Activated gamma-delta T cell (primary cell): Measurements from ENCODE around the gene IFIT2.
"Not testable (repeated sequence)": the region's sequence is repeated elsewhere in the genome, so short reads cannot be mapped to it uniquely, and the experiment has no call there.

Source experiments
- DNase-seq: peaks from one replicate; lab custom pipeline; 2025; lab: John Stamatoyannopoulos, UW

The IFIT2 gene

GRCh38 chr10:89279421-89279869 is 22.4 kb upstream of the IFIT2 start:
- no peak for DNase-seq

GRCh38 chr10:89280508-89280907 is 21.3 kb upstream of the IFIT2 start:
- DNase-seq = no peak

- DNase-seq = no peak
Observed at GRCh38 chr10:89281606-89282395, 20.0 kb upstream of the IFIT2 start.

GRCh38 chr10:89283025-89283935 is 18.6 kb upstream of the IFIT2 start:
- no peak for DNase-seq

GRCh38 chr10:89283936-89284475 is 17.8 kb upstream of the IFIT2 start:
- DNase-seq = no peak

GRCh38 chr10:89284711-89285110 is 17.1 kb upstream of the IFIT2 start:
- not testable (repeated sequence) for DNase-seq

- not testable (repeated sequence) for DNase-seq
Observed at GRCh38 chr10:89285303-89285702, 16.5 kb upstream of the IFIT2 start.

GRCh38 chr10:89294721-89295239 is 7.1 kb upstream of the IFIT2 start:
- DNase-seq = no peak

GRCh38 chr10:89295597-89295996 is 6.2 kb upstream of the IFIT2 start:
- DNase-seq = no peak

- DNase-seq = no peak
Observed at GRCh38 chr10:89296220-89296648, 5.6 kb upstream of the IFIT2 start.

- DNase-seq = no peak
Observed at GRCh38 chr10:89297356-89297755, 4.5 kb upstream of the IFIT2 start.

GRCh38 chr10:89297791-89298190 is 4.1 kb upstream of the IFIT2 start:
- DNase-seq = no peak

- no peak for DNase-seq
Observed at GRCh38 chr10:89299031-89299430, 2.8 kb upstream of the IFIT2 start.

- DNase-seq = no peak
Observed at GRCh38 chr10:89301232-89301631, 614 bp upstream of the IFIT2 start.

GRCh38 chr10:89302625-89303024 is 779 bp downstream of the IFIT2 start:
- DNase-seq = no peak

- no peak for DNase-seq
Observed at GRCh38 chr10:89303161-89303560, 1.3 kb downstream of the IFIT2 start.

GRCh38 chr10:89304026-89304425 is 2.2 kb downstream of the IFIT2 start:
- no peak for DNase-seq

GRCh38 chr10:89304446-89304845 is 2.6 kb downstream of the IFIT2 start:
- no peak for DNase-seq

- DNase-seq = no peak
Observed at GRCh38 chr10:89304925-89305324, 3.1 kb downstream of the IFIT2 start.

GRCh38 chr10:89305766-89306433 is 4.1 kb downstream of the IFIT2 start:
- no peak for DNase-seq

- no peak for DNase-seq
Observed at GRCh38 chr10:89306434-89307268, 4.8 kb downstream of the IFIT2 start.
